Glutamatergic neuron (in vitro differentiated cells): ENCODE data around the gene CLEC4G. TPM values are rescaled to one million over a fixed set of nuclear protein-coding genes. Genes with fewer than 3 reads are reported as not detected.

Experiments used
- DNase-seq: peaks from one replicate; pipeline ENCODE4 v3.0.0; 2022
- H3K27ac Mint-ChIP-seq: one replicate; pipeline ENCODE4 v1.8.0; 2020; ENCODE audit warnings: mild to moderate bottlenecking, mixed read lengths, inconsistent platforms; ENCODE audit not compliant: unreplicated experiment
- H3K27me3 Mint-ChIP-seq: one replicate; pipeline ENCODE4 v1.8.0; 2020; ENCODE audit warnings: mild to moderate bottlenecking, moderate library complexity, mixed read lengths, inconsistent platforms; ENCODE audit not compliant: unreplicated experiment
- H3K36me3 Mint-ChIP-seq: one replicate; pipeline ENCODE4 v1.8.0; 2020; ENCODE audit warnings: mild to moderate bottlenecking, mixed read lengths, inconsistent platforms; ENCODE audit not compliant: unreplicated experiment
- H3K4me1 Mint-ChIP-seq: one replicate; pipeline ENCODE4 v1.8.0; 2020; ENCODE audit warnings: mild to moderate bottlenecking, low read depth, mixed read lengths, inconsistent platforms; ENCODE audit not compliant: unreplicated experiment
- H3K4me3 Mint-ChIP-seq: one replicate; pipeline ENCODE4 v1.8.0; 2020; ENCODE audit warnings: mild to moderate bottlenecking, mixed read lengths, inconsistent platforms; ENCODE audit not compliant: unreplicated experiment
- H3K9me3 Mint-ChIP-seq: one replicate; pipeline ENCODE4 v1.8.0; 2020; ENCODE audit warnings: mild to moderate bottlenecking, moderate library complexity, mixed read lengths, inconsistent platforms; ENCODE audit not compliant: unreplicated experiment
- total RNA-seq: library from RNA; stranded (reverse); fragmentation: NEBNext Ultra II Directional; extraction: Animal tissue kit (Norgen Biotek cat#: 25700); gene quantifications from one replicate; pipeline ENCODE4 v1.2.1, GENCODE V29; 2021; ENCODE audit not compliant: unreplicated experiment
- TF ChIP-seq, protein P1 (sequence below): fragments of 200-600 bp; sonication (generic); IDR thresholded peaks from one replicate; pipeline ENCODE4 v1.5.0; 2021; ENCODE audit not compliant: partially characterized antibody, unreplicated experiment

The CLEC4G gene
- total RNA-seq, 1 donor from 2014 or later, result 14.8 TPM

- H3K4me3 Mint-ChIP-seq, result no peak overlapping the region
- H3K9me3 Mint-ChIP-seq, result peaks cover 2% of the 10 kb centered on the region
- H3K27ac Mint-ChIP-seq, result no peak overlapping the region
- TF ChIP-seq, protein P1, sequence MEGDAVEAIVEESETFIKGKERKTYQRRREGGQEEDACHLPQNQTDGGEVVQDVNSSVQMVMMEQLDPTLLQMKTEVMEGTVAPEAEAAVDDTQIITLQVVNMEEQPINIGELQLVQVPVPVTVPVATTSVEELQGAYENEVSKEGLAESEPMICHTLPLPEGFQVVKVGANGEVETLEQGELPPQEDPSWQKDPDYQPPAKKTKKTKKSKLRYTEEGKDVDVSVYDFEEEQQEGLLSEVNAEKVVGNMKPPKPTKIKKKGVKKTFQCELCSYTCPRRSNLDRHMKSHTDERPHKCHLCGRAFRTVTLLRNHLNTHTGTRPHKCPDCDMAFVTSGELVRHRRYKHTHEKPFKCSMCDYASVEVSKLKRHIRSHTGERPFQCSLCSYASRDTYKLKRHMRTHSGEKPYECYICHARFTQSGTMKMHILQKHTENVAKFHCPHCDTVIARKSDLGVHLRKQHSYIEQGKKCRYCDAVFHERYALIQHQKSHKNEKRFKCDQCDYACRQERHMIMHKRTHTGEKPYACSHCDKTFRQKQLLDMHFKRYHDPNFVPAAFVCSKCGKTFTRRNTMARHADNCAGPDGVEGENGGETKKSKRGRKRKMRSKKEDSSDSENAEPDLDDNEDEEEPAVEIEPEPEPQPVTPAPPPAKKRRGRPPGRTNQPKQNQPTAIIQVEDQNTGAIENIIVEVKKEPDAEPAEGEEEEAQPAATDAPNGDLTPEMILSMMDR, result no peak
- DNase-seq, result no peak
- peaks cover 2% of the 10 kb centered on the region for H3K27me3 Mint-ChIP-seq
- no peaks in the 10 kb centered on the region for H3K36me3 Mint-ChIP-seq
- no peaks in the 10 kb centered on the region for H3K4me1 Mint-ChIP-seq
Observed at GRCh38 chr19:7690779-7691258, 41.1 kb downstream of the CLEC4G start.

GRCh38 chr19:7689165-7689564, 42.7 kb downstream of the CLEC4G start:
- DNase-seq, result no peak
- Mint-ChIP-seq H3K9me3 (peaks cover 4% of the 10 kb centered on the region), H3K4me1 (peaks cover 7% of the 10 kb centered on the region), H3K36me3 (no peaks in the 10 kb centered on the region), H3K27ac (no peak overlapping the region), H3K27me3 (peaks cover 2% of the 10 kb centered on the region), H3K4me3 (no peak overlapping the region)
- TF ChIP-seq, protein P1, result no peak

DNA sequence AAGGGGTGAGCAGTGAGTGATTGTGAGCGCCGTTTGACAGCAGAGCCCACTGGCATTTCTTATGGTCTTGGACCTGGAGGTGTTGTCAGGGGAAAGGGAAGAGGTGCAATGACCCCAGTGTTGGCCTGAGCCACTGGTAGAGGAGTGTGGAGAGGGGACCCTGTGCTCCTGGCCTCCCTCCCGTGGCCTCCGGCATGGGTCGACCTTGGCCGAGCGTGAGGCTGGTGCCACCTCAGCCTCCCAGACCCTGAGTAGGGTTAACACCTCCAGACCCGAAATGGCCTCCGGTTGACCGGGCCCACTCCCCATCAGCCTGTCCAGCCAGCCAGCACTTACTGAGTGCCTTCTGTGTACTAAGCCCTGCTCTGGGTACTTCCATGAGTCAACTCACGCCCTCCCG, 44.7 kb downstream of the CLEC4G start:
- no peak overlapping the region for H3K27ac Mint-ChIP-seq
- peaks cover 8% of the 10 kb centered on the region for H3K4me1 Mint-ChIP-seq
- TF ChIP-seq, protein P1, result no peak
- no peaks in the 10 kb centered on the region for H3K36me3 Mint-ChIP-seq
- peaks cover 5% of the 10 kb centered on the region for H3K27me3 Mint-ChIP-seq
- H3K9me3 Mint-ChIP-seq, result peaks cover 4% of the 10 kb centered on the region
- no peak overlapping the region for H3K4me3 Mint-ChIP-seq
- DNase-seq, result no peak

- DNase-seq, result no peak
- peaks cover 4% of the 10 kb centered on the region for H3K9me3 Mint-ChIP-seq
- no peak overlapping the region for H3K27ac Mint-ChIP-seq
- no peaks in the 10 kb centered on the region for H3K36me3 Mint-ChIP-seq
- H3K27me3 Mint-ChIP-seq, result peaks cover 5% of the 10 kb centered on the region
- H3K4me3 Mint-ChIP-seq, result peak overlapping the region; percentile 13
- peaks cover 10% of the 10 kb centered on the region for H3K4me1 Mint-ChIP-seq
- TF ChIP-seq, protein P1, result no peak
Observed at GRCh38 chr19:7685546-7686445, 46.1 kb downstream of the CLEC4G start.
